H1 (cell line): Measurements from ENCODE around the gene RASSF9.

Experiments used
- CREB1 ChIP-seq: IDR thresholded peaks from 2 replicates; pipeline ENCODE4 v1.6.1; 2012; ENCODE audit warnings: inconsistent platforms
- CTCF ChIP-seq, 3 experiments: IDR thresholded peaks; 1 replicate in 2 of 3; 2 replicates in 1 of 3; pipeline versions ENCODE4 v1.5.1 to v1.6.1; 2011; ENCODE audit warnings: low read length in 3 of 3, mild to moderate bottlenecking in 3 of 3, inconsistent platforms in 2 of 3, low read depth in 1 of 3, moderate library complexity in 1 of 3; ENCODE audit not compliant: insufficient read depth in 1 of 3; ENCODE audit errors: control extremely low read depth in 1 of 3
- EP300 ChIP-seq, 2 experiments: IDR thresholded peaks; 1 replicate in 1 of 2; 2 replicates in 1 of 2; pipeline ENCODE4 v1.6.1; 2011 to 2012; ENCODE audit warnings: low read depth in 2 of 2, low read length in 2 of 2, mild to moderate bottlenecking in 2 of 2, borderline replicate concordance in 1 of 2, inconsistent platforms in 1 of 2, moderate library complexity in 1 of 2
- EZH2 ChIP-seq: fragments of 200-600 bp; sonication (generic); IDR thresholded peaks from 2 replicates; pipeline ENCODE4 v1.7.1; 2012; ENCODE audit warnings: low read depth, mild to moderate bottlenecking, moderate library complexity, low read length, inconsistent platforms; ENCODE audit not compliant: severe bottlenecking
- HDAC6 ChIP-seq: IDR thresholded peaks from one replicate; pipeline ENCODE4 v1.7.1; 2012; ENCODE audit warnings: low read depth, mild to moderate bottlenecking, inconsistent platforms, low read length, moderate library complexity
- JUND ChIP-seq: IDR thresholded peaks from 2 replicates; pipeline ENCODE4 v1.6.1; 2011; ENCODE audit warnings: mild to moderate bottlenecking, improper control_type of control experiment, low read length
- POLR2A ChIP-seq, 2 experiments: IDR thresholded peaks; 1 replicate in 1 of 2; 2 replicates in 1 of 2; pipeline ENCODE4 v1.6.1; 2011; ENCODE audit warnings: low read depth in 2 of 2, low read length in 2 of 2, mild to moderate bottlenecking in 2 of 2; ENCODE audit errors: control extremely low read depth in 1 of 2
- POLR2AphosphoS5 ChIP-seq: IDR thresholded peaks from 2 replicates; pipeline ENCODE4 v1.6.1; 2011; ENCODE audit warnings: low read depth, low read length
- SIN3A ChIP-seq, 2 experiments: IDR thresholded peaks in 1 of 2; conservative IDR thresholded peaks in 1 of 2; 2 replicates each; pipeline ENCODE4 v1.6.1; 2011 to 2012; ENCODE audit warnings: low read length in 2 of 2, improper control_type of control experiment in 1 of 2, low read depth in 1 of 2, mild to moderate bottlenecking in 1 of 2

DNA sequence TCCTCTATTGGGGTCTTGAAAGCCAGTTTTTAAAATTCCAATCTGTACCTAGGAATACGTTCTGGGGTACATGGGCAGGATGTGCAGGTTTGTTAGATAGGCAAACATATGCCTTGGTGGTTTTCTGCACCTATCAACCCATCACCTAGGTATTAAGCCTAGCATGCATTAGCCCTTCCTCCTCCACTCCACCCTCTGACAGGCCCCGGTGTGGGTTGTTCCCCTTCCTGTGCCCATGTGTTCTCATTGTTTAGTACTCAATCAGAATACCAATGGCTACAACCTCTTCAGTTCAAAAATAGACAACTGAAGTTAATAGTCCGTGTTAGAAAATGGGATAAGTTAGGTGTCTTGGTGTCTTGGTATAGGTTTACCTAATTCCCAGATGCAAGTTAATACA, 41.2 kb upstream of the RASSF9 start:
- no peak for TF ChIP-seq CTCF (IDR thresholded peaks at IDR 0.05; ENCODE audit: control extremely low read depth in 1 of 3, insufficient read depth in 1 of 3, low read depth in 1 of 3, low read length in 3 of 3)
- no peak for TF ChIP-seq POLR2A (IDR thresholded peaks at IDR 0.05; ENCODE audit: control extremely low read depth in 1 of 2, low read depth in 2 of 2, low read length in 2 of 2)
- TF ChIP-seq HDAC6 = no peak
- no peak for TF ChIP-seq EZH2
- no peak for TF ChIP-seq SIN3A (conservative IDR thresholded peaks at IDR 0.05 in 1 of 2, IDR thresholded peaks at IDR 0.05 in 1 of 2; ENCODE audit: low read depth in 1 of 2, low read length in 2 of 2)
- no peak for TF ChIP-seq POLR2AphosphoS5
- no peak for TF ChIP-seq JUND
- TF ChIP-seq EP300 (IDR thresholded peaks at IDR 0.05; ENCODE audit: borderline replicate concordance in 1 of 2, low read depth in 2 of 2, low read length in 2 of 2) = no peak
- no peak for TF ChIP-seq CREB1
